Muscle of leg (tissue), 11 donors: ENCODE data around the gene INTS6. TPM values are rescaled to one million over a fixed set of nuclear protein-coding genes. Genes with fewer than 3 reads are reported as not detected.
"Not testable (repeated sequence)": the region's sequence is repeated elsewhere in the genome, so short reads cannot be mapped to it uniquely, and the experiment has no call there.

ENCODE experiments used
- DNase-seq: peaks from one replicate; pipeline ENCODE4 v3.0.0; 2013
- H3K27ac ChIP-seq: one replicate; pipeline ENCODE4 v1.5.1; 2013; ENCODE audit warnings: mild to moderate bottlenecking, low read length, control low read depth
- H3K27me3 ChIP-seq: one replicate; pipeline ENCODE4 v1.6.1; 2013; ENCODE audit warnings: low read length; ENCODE audit not compliant: control insufficient read depth, insufficient read depth
- H3K36me3 ChIP-seq: one replicate; pipeline ENCODE4 v1.6.1; 2013; ENCODE audit warnings: low read length; ENCODE audit not compliant: control insufficient read depth, insufficient read depth
- H3K4me1 ChIP-seq: one replicate; pipeline ENCODE4 v1.6.1; 2013; ENCODE audit warnings: low read length; ENCODE audit not compliant: control insufficient read depth, insufficient read depth
- H3K4me3 ChIP-seq: one replicate; pipeline ENCODE4 v1.5.1; 2013; ENCODE audit warnings: low read length, control low read depth
- H3K9me3 ChIP-seq: replicated peaks from 2 replicates; pipeline ENCODE4 v1.6.1; 2013; ENCODE audit warnings: low read depth, low read length; ENCODE audit not compliant: control insufficient read depth
- WGBS: methylation state at CpG from one replicate; pipeline ENCODE4 v1.1.5; 2013; ENCODE audit warnings: missing lambda C conversion rate; ENCODE audit not compliant: insufficient coverage; 5-methylcytosine and 5-hydroxymethylcytosine counted together
- polyA plus RNA-seq, 8 donors: library from polyadenylated mRNA; unstranded; fragments of 120-200 nt; gene quantifications; one replicate each; pipeline versions ENCODE4 v1.2.1 to v1.2.3, GENCODE V29; 2013; ENCODE audit warnings: inconsistent platforms in 1 of 8, low replicate concordance in 1 of 8; ENCODE audit not compliant: insufficient read length in 8 of 8, insufficient read depth in 1 of 8
- total RNA-seq: library from RNA; stranded (reverse); fragments of 120-200 nt; gene quantifications from one replicate; pipeline ENCODE4 v1.2.4, GENCODE V29; 2013

The INTS6 gene
- total and polyA plus RNA-seq, 9 donors, result 16.9 to 27.7 (median 20.1) TPM

GRCh38 chr13:51417716-51418115 is 35.1 kb downstream of the INTS6 start:
- Histone ChIP-seq H3K36me3 (no peaks in the 10 kb centered on the region), H3K4me1 (no peaks in the 10 kb centered on the region), H3K27ac (no peak overlapping the region), H3K4me3 (no peak overlapping the region), H3K9me3 (peaks cover 2% of the 10 kb centered on the region), H3K27me3 (no peaks in the 10 kb centered on the region)
- no peak for DNase-seq
- whole genome bisulfite sequencing, result no CpG with 5 or more reads among the region's 4 CpGs

- H3K4me3 ChIP-seq, result no peak overlapping the region
- no peak for DNase-seq
- peaks cover 2% of the 10 kb centered on the region for H3K9me3 ChIP-seq
- H3K27me3 ChIP-seq, result no peaks in the 10 kb centered on the region
- H3K36me3 ChIP-seq, result no peaks in the 10 kb centered on the region
- no peaks in the 10 kb centered on the region for H3K4me1 ChIP-seq
- no peak overlapping the region for H3K27ac ChIP-seq
Measured at GRCh38 chr13:51416107-51416506, 36.7 kb downstream of the INTS6 start.

- H3K27ac ChIP-seq, H3K4me1 ChIP-seq, H3K27me3 ChIP-seq, H3K4me3 ChIP-seq, DNase-seq, H3K9me3 ChIP-seq, H3K36me3 ChIP-seq: not testable (repeated sequence)
- WGBS, result no CpG with 5 or more reads among the region's 1 CpG
Measured at GRCh38 chr13:51415339-51415738, 37.5 kb downstream of the INTS6 start.

DNA sequence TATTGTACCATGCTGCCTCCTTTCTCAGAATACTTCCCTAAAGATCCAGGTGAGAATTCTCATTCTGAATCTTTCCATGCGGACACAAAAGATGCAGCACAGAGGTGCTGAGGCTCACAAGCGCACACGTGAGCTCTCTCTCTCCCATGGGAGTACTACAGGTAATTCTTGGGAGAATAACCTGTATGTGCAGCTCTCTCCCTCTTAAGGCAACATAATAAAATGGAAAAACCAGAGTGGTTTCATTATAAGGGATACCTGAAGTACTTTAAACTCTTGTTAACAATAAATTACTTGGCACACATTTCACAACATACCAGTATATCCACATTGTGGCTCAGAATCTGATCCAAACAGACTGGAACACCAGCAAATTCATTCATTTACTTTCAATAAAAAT is 40.4 kb downstream of the INTS6 start:
- Histone ChIP-seq H3K36me3 (no peaks in the 10 kb centered on the region), H3K4me3 (no peak overlapping the region), H3K9me3 (peaks cover 2% of the 10 kb centered on the region), H3K4me1 (no peaks in the 10 kb centered on the region), H3K27me3 (no peaks in the 10 kb centered on the region), H3K27ac (no peak overlapping the region)
- no peak for DNase-seq
- WGBS, result no CpG with 5 or more reads among the region's 3 CpGs

- Histone ChIP-seq H3K27ac (no peak overlapping the region), H3K9me3 (peaks cover 2% of the 10 kb centered on the region), H3K4me1 (no peaks in the 10 kb centered on the region), H3K27me3 (no peaks in the 10 kb centered on the region), H3K36me3 (no peaks in the 10 kb centered on the region), H3K4me3 (no peak overlapping the region)
- 55% methylated on average over 1 of the region's 2 CpGs for WGBS
- no peak for DNase-seq
Measured at GRCh38 chr13:51405176-51405575, 47.7 kb downstream of the INTS6 start.

DNA sequence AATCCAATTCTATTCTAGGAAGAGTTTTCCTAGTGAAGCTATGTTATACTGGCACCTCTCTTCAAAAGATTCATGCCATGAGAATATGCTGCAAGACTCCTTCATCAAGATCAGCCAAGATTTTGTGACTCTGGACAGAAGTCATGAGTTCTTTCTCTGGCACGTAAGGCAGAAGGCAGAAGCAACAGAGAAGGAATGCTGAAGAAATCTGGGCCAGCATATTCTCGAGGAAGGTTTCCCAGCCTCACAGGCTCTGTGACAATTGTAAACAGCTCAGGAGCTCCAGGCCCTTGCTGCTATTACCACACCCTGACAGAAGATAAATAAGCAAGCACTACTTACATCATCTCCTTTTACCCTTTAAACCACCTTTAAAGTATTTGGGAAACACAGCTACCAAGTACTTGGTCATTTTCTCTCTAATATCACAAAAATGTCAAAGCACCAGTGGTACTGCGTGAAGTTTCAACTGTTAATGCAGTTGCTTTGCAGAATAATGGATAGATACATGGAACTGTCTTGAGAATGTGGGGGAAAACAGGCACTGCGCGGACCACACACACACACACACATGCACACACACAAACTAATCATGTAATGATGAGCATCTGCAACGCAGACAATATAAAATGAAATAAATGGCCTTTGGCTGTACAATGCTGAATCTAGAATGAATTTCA is 55.4 kb downstream of the INTS6 start:
- no peak overlapping the region for H3K27ac ChIP-seq

DNA sequence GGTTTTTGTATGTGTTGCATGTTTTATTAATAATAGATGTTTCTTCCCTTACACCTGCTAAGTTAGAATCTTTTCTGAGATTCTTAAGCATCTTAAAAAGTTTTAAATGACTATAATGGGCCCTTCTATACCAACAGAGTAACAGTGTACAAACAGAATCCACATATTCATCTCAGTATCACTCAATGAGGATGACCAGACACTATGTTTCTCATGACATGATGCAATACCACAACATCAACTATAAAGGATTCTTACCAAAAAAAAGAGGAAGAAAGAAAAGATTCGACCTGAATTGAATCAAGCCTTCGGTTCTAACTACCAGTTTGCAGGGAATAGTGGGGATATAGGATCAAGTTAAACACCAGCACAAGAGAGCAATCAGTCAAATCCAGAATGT is 56.5 kb downstream of the INTS6 start:
- Histone ChIP-seq H3K9me3 (peaks cover 2% of the 10 kb centered on the region), H3K36me3 (no peaks in the 10 kb centered on the region), H3K27me3 (no peaks in the 10 kb centered on the region), H3K4me3 (no peak overlapping the region), H3K4me1 (no peaks in the 10 kb centered on the region), H3K27ac (no peak overlapping the region)
- no peak for DNase-seq
- no CpG with 5 or more reads among the region's 2 CpGs for WGBS

More for the DNA sequence above, 55.4 kb downstream of the INTS6 start:
- no peaks in the 10 kb centered on the region for H3K27me3 ChIP-seq
- peaks cover 2% of the 10 kb centered on the region for H3K9me3 ChIP-seq
- 29% methylated on average over 1 of the region's 6 CpGs for WGBS
- no peaks in the 10 kb centered on the region for H3K36me3 ChIP-seq
- H3K4me3 ChIP-seq, result no peak overlapping the region
- H3K4me1 ChIP-seq, result no peaks in the 10 kb centered on the region
- peak; percentile 47 for DNase-seq

- no peaks in the 10 kb centered on the region for H3K27me3 ChIP-seq
- H3K36me3 ChIP-seq, result no peaks in the 10 kb centered on the region
- H3K27ac ChIP-seq, result no peak overlapping the region
- no peak overlapping the region for H3K4me3 ChIP-seq
- peaks cover 2% of the 10 kb centered on the region for H3K9me3 ChIP-seq
- H3K4me1 ChIP-seq, result no peaks in the 10 kb centered on the region
- no peak for DNase-seq
Measured at GRCh38 chr13:51394724-51395123, 58.1 kb downstream of the INTS6 start.

DNA sequence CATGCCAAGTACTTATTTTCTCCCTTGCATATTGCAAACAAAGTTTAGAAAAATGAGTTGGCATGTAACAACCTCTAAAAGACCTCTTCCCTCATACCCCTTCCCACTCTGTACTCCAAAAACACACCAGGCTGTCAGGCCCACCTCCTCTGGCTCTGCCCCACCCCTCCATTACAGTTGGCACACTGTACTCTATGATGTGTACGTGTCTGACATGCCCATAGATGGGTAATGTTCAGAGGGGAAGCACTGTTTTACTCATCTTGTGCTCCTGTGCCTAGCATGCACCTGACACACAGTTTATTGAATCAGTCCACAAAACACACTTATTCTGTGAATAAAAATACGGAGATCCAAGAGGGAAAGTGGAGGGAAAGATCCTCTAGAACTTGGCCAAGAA is 67.7 kb downstream of the INTS6 start:
- H3K4me3 ChIP-seq, result no peak overlapping the region
- H3K9me3 ChIP-seq, result no peaks in the 10 kb centered on the region
- no peak overlapping the region for H3K27ac ChIP-seq
- no peaks in the 10 kb centered on the region for H3K27me3 ChIP-seq
- H3K4me1 ChIP-seq, result no peaks in the 10 kb centered on the region
- no CpG with 5 or more reads among the region's 2 CpGs for WGBS
- peaks cover 2% of the 10 kb centered on the region for H3K36me3 ChIP-seq
- no peak for DNase-seq

DNA sequence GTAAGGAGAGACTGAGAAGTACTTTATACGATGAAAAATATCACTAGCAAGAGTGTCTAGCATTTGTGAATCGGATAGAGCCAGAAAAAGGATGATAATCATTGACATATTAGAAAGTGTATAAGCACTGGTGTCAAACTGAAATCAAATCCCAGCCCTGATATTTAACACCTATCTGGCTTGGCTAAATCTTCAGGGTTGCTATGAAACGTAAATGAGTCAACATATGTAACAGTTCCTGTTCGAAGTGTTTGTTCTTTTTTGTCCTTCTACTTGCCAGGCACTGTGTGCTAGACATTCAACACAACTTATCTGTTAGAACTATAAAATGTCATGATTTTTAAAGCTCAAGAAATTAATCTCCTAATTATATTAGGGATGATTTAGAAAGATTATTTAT is 72.6 kb downstream of the INTS6 start:
- DNase-seq, result peak; percentile 36
- Histone ChIP-seq H3K27me3 (no peaks in the 10 kb centered on the region), H3K36me3 (no peaks in the 10 kb centered on the region), H3K9me3 (no peaks in the 10 kb centered on the region), H3K4me3 (no peak overlapping the region), H3K4me1 (no peaks in the 10 kb centered on the region), H3K27ac (no peak overlapping the region)
- no CpG with 5 or more reads among the region's 4 CpGs for WGBS

GRCh38 chr13:51373451-51373850 is 79.4 kb downstream of the INTS6 start:
- no peak for DNase-seq
- Histone ChIP-seq H3K36me3 (peaks cover 14% of the 10 kb centered on the region), H3K27ac (no peak overlapping the region), H3K9me3 (no peaks in the 10 kb centered on the region), H3K27me3 (no peaks in the 10 kb centered on the region), H3K4me3 (no peak overlapping the region), H3K4me1 (no peaks in the 10 kb centered on the region)
- WGBS, result 80% methylated on average over 1 of the region's 2 CpGs
